ENCODE measurements around the gene SDK1. TPM values are rescaled to one million over a fixed set of nuclear protein-coding genes. Genes with fewer than 3 reads are reported as not detected.

SDK1 gene
- total and polyA plus RNA-seq, 2 experiments from 2014 or later = 2.1 to 10.0 TPM

DNA sequence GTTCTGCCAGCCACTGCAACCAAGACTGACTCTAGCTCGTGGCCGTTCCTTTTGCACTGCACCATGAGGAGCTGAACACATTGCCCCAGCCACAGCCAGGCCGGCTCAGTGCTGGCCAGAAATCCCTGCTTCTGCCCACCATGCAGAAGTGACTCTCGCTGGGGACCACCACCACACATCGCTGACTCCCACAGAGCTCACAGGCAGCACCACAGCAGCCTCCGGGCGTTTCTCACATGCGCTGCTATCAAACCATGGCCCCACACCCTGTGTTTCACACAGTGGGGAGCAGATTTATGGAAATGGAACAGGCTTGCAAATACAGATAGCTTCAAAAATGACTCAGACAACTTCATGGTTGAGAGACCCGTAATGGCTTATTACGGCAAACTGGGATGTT, 15.4 kb upstream of the SDK1 start:
- Histone ChIP-seq H3K4me1 (ENCODE audit: insufficient read depth) (peaks cover 17% of the 10 kb centered on the region), H3K4me3 (no peak overlapping the region), H3K36me3 (ENCODE audit: insufficient read depth) (no peaks in the 10 kb centered on the region), H4K20me1 (replicated peaks; ENCODE audit: insufficient read depth) (no peaks in the 10 kb centered on the region), H3K4me2 (no peak overlapping the region), H3K9me2 (ENCODE audit: insufficient read depth) (no peaks in the 10 kb centered on the region), H2AFZ (no peak overlapping the region), H3K79me2 (replicated peaks; ENCODE audit: insufficient read depth) (no peaks in the 10 kb centered on the region), H3K27me3 (ENCODE audit: insufficient read depth) (no peaks in the 10 kb centered on the region), H3K27ac (ENCODE audit: low read depth) (no peak overlapping the region), H3F3A (replicated peaks; ENCODE audit: low read depth) (0 out of 2 replicates have a peak, but pooled peaks cover 7% of the 10 kb centered on the region)
- Mint-ChIP-seq H3K4me1 (peaks cover 22% of the 10 kb centered on the region), H3K4me3 (no peak overlapping the region), H3K9me3 (peaks cover 19% of the 10 kb centered on the region), H3K36me3 (ENCODE audit: low read depth) (no peaks in the 10 kb centered on the region), H3K27ac (no peak overlapping the region), H3K27me3 (ENCODE audit: insufficient read depth, low read depth, poor library complexity) (peaks cover 7% of the 10 kb centered on the region)
- TF ChIP-seq, protein P1, sequence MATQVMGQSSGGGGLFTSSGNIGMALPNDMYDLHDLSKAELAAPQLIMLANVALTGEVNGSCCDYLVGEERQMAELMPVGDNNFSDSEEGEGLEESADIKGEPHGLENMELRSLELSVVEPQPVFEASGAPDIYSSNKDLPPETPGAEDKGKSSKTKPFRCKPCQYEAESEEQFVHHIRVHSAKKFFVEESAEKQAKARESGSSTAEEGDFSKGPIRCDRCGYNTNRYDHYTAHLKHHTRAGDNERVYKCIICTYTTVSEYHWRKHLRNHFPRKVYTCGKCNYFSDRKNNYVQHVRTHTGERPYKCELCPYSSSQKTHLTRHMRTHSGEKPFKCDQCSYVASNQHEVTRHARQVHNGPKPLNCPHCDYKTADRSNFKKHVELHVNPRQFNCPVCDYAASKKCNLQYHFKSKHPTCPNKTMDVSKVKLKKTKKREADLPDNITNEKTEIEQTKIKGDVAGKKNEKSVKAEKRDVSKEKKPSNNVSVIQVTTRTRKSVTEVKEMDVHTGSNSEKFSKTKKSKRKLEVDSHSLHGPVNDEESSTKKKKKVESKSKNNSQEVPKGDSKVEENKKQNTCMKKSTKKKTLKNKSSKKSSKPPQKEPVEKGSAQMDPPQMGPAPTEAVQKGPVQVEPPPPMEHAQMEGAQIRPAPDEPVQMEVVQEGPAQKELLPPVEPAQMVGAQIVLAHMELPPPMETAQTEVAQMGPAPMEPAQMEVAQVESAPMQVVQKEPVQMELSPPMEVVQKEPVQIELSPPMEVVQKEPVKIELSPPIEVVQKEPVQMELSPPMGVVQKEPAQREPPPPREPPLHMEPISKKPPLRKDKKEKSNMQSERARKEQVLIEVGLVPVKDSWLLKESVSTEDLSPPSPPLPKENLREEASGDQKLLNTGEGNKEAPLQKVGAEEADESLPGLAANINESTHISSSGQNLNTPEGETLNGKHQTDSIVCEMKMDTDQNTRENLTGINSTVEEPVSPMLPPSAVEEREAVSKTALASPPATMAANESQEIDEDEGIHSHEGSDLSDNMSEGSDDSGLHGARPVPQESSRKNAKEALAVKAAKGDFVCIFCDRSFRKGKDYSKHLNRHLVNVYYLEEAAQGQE (IDR thresholded peaks at IDR 0.05; ENCODE audit: unreplicated experiment) = no peak
- TF ChIP-seq POLR2AphosphoS5 (IDR thresholded peaks at IDR 0.05; ENCODE audit: low read depth) (no peak), EZH2phosphoT487 (IDR thresholded peaks at IDR 0.05; ENCODE audit: unreplicated experiment) (no peak), ZNF331 (CRISPR knock-in tag; IDR thresholded peaks at IDR 0.05; ENCODE audit: low read depth) (no peak), ZNF114 (CRISPR knock-in tag; IDR thresholded peaks at IDR 0.05) (no peak), JUNB (IDR thresholded peaks at IDR 0.05; ENCODE audit: unreplicated experiment) (no peak), CREB1 (CRISPR knock-in tag; IDR thresholded peaks at IDR 0.05; ENCODE audit: low read depth) (no peak), EZH2 (IDR thresholded peaks at IDR 0.05; ENCODE audit: low read depth, unreplicated experiment) (no peak), NANOG (IDR thresholded peaks at IDR 0.05; ENCODE audit: borderline replicate concordance) (no peak), STAT1 (IDR thresholded peaks at IDR 0.05; ENCODE audit: unreplicated experiment) (no peak)
- TF ChIP-seq, protein P2, sequence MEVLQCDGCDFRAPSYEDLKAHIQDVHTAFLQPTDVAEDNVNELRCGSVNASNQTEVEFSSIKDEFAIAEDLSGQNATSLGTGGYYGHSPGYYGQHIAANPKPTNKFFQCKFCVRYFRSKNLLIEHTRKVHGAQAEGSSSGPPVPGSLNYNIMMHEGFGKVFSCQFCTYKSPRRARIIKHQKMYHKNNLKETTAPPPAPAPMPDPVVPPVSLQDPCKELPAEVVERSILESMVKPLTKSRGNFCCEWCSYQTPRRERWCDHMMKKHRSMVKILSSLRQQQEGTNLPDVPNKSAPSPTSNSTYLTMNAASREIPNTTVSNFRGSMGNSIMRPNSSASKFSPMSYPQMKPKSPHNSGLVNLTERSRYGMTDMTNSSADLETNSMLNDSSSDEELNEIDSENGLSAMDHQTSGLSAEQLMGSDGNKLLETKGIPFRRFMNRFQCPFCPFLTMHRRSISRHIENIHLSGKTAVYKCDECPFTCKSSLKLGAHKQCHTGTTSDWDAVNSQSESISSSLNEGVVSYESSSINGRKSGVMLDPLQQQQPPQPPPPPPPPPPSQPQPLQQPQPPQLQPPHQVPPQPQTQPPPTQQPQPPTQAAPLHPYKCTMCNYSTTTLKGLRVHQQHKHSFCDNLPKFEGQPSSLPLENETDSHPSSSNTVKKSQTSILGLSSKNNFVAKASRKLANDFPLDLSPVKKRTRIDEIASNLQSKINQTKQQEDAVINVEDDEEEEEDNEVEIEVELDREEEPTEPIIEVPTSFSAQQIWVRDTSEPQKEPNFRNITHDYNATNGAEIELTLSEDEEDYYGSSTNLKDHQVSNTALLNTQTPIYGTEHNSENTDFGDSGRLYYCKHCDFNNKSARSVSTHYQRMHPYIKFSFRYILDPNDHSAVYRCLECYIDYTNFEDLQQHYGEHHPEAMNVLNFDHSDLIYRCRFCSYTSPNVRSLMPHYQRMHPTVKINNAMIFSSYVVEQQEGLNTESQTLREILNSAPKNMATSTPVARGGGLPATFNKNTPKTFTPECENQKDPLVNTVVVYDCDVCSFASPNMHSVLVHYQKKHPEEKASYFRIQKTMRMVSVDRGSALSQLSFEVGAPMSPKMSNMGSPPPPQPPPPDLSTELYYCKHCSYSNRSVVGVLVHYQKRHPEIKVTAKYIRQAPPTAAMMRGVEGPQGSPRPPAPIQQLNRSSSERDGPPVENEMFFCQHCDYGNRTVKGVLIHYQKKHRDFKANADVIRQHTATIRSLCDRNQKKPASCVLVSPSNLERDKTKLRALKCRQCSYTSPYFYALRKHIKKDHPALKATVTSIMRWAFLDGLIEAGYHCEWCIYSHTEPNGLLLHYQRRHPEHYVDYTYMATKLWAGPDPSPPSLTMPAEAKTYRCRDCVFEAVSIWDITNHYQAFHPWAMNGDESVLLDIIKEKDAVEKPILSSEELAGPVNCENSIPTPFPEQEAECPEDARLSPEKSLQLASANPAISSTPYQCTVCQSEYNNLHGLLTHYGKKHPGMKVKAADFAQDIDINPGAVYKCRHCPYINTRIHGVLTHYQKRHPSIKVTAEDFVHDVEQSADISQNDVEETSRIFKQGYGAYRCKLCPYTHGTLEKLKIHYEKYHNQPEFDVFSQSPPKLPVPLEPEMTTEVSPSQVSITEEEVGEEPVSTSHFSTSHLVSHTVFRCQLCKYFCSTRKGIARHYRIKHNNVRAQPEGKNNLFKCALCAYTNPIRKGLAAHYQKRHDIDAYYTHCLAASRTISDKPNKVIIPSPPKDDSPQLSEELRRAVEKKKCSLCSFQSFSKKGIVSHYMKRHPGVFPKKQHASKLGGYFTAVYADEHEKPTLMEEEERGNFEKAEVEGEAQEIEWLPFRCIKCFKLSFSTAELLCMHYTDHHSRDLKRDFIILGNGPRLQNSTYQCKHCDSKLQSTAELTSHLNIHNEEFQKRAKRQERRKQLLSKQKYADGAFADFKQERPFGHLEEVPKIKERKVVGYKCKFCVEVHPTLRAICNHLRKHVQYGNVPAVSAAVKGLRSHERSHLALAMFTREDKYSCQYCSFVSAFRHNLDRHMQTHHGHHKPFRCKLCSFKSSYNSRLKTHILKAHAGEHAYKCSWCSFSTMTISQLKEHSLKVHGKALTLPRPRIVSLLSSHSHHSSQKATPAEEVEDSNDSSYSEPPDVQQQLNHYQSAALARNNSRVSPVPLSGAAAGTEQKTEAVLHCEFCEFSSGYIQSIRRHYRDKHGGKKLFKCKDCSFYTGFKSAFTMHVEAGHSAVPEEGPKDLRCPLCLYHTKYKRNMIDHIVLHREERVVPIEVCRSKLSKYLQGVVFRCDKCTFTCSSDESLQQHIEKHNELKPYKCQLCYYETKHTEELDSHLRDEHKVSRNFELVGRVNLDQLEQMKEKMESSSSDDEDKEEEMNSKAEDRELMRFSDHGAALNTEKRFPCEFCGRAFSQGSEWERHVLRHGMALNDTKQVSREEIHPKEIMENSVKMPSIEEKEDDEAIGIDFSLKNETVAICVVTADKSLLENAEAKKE (CRISPR knock-in tag; IDR thresholded peaks at IDR 0.05) = no peak
- TF ChIP-seq, protein P3, sequence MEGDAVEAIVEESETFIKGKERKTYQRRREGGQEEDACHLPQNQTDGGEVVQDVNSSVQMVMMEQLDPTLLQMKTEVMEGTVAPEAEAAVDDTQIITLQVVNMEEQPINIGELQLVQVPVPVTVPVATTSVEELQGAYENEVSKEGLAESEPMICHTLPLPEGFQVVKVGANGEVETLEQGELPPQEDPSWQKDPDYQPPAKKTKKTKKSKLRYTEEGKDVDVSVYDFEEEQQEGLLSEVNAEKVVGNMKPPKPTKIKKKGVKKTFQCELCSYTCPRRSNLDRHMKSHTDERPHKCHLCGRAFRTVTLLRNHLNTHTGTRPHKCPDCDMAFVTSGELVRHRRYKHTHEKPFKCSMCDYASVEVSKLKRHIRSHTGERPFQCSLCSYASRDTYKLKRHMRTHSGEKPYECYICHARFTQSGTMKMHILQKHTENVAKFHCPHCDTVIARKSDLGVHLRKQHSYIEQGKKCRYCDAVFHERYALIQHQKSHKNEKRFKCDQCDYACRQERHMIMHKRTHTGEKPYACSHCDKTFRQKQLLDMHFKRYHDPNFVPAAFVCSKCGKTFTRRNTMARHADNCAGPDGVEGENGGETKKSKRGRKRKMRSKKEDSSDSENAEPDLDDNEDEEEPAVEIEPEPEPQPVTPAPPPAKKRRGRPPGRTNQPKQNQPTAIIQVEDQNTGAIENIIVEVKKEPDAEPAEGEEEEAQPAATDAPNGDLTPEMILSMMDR (conservative IDR thresholded peaks at IDR 0.05; ENCODE audit: low read depth in 2 of 2) = no peak
- TF ChIP-seq, protein P4, sequence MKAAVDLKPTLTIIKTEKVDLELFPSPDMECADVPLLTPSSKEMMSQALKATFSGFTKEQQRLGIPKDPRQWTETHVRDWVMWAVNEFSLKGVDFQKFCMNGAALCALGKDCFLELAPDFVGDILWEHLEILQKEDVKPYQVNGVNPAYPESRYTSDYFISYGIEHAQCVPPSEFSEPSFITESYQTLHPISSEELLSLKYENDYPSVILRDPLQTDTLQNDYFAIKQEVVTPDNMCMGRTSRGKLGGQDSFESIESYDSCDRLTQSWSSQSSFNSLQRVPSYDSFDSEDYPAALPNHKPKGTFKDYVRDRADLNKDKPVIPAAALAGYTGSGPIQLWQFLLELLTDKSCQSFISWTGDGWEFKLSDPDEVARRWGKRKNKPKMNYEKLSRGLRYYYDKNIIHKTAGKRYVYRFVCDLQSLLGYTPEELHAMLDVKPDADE (IDR thresholded peaks at IDR 0.05) = no peak
- no peak for ATAC-seq
- DNase-seq (ENCODE audit: low spot score) = no peak

All from GM23338 (cell line).